ENCODE results near the gene ARHGAP24.

DNA sequence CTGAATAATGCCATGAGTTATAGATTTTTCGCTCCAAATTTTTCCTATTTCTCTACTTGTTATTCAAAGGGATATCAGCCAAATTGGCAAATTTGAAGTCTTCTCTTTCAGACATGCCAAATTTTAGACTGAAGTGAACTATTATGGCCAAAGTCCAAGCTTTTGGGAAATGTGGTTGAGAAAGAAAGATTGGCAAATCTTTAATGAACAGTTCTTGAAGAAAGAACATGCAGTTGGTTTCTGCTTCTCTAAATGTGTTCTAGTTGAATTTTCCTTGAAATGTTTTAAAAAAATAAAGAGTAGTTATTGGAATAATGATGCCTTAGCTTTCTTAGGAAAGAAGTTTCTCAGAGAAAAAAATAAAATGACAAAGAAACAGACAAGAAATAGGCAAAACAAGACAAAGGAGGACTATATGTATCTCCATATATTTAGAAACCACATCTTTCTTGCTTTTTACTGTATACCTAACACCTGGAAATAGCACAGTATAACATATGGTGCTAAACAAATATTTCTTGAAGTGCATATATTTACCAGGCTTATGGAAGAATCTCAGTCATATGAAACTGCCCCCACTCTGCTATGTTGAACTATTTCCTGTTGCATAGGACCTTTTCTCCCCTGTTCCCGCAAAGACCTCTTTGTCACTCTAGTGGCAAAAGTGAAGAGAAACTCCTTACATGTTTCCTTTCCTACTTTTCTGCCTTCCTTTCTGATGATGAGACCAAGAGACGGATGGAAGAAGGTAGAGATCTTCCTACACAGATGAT, 250.0 kb downstream of the ARHGAP24 start:
- TF ChIP-seq ZBTB20 (CRISPR knock-in tag; IDR thresholded peaks at IDR 0.05; ENCODE audit: borderline replicate concordance, low read depth): no peak
- no peak for TF ChIP-seq ZNF547 (CRISPR knock-in tag; IDR thresholded peaks at IDR 0.05)
- no peak for TF ChIP-seq FOXP1 (IDR thresholded peaks at IDR 0.05)
- TF ChIP-seq FOXP1 (CRISPR knock-in tag; IDR thresholded peaks at IDR 0.05): no peak

Measured in HepG2 (cell line).